IPS-18c (cell line): ENCODE measurements around the gene RBM19.

Experiments
- H3K4me3 ChIP-seq: 2 replicates; pipeline ENCODE4 v1.7.0; 2013; ENCODE audit warnings: low read depth, mild to moderate bottlenecking, low read length, moderate library complexity; ENCODE audit not compliant: insufficient read depth
- H3K9me3 ChIP-seq: one replicate; pipeline ENCODE4 v1.6.1; 2013; ENCODE audit warnings: mild to moderate bottlenecking, low read length, moderate library complexity; ENCODE audit not compliant: control insufficient read depth, insufficient read depth

The RBM19 gene

DNA sequence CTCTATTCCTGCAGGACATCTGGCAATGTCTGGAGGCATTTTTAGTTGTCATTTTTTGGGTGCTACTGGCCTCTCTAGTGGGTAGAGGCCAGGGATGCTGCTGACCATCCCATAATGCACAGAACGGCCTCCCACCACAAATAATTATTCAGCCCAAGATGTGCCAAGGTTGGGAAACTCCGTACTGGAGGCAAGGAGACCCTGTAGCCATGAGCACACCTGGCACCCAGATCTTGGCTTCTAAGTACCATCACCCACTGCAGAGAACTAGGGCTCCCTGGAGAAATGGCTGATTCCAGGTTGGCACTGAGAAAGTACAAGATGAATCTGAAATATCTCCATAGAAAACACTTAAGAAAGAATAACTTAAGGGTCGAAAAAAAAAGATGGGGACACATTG, 81.7 kb downstream of the RBM19 start:
- Histone ChIP-seq H3K4me3 (no peak overlapping the region), H3K9me3 (peaks cover 2% of the 10 kb centered on the region)

DNA sequence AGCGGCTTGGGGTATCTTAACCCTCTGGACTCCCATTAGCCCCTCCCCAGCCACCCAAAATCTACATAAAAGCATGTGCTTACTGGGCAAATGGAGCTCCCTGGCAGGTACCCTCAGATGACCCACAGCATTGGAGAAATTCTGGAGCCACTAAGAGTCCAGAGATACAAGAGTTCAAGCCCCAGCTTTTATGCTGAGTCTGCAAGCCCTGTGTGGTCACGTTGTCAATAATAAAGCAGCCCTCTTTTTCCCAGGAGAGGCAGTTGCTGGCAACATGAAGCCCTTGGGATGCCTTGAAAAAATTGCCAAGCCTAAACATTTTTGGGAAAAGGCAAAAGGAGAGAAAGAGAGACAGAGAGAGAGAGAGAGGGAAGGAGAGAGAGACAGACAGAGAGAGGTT, 83.4 kb downstream of the RBM19 start:
- H3K9me3 ChIP-seq = peaks cover 2% of the 10 kb centered on the region
- H3K4me3 ChIP-seq = no peak overlapping the region

DNA sequence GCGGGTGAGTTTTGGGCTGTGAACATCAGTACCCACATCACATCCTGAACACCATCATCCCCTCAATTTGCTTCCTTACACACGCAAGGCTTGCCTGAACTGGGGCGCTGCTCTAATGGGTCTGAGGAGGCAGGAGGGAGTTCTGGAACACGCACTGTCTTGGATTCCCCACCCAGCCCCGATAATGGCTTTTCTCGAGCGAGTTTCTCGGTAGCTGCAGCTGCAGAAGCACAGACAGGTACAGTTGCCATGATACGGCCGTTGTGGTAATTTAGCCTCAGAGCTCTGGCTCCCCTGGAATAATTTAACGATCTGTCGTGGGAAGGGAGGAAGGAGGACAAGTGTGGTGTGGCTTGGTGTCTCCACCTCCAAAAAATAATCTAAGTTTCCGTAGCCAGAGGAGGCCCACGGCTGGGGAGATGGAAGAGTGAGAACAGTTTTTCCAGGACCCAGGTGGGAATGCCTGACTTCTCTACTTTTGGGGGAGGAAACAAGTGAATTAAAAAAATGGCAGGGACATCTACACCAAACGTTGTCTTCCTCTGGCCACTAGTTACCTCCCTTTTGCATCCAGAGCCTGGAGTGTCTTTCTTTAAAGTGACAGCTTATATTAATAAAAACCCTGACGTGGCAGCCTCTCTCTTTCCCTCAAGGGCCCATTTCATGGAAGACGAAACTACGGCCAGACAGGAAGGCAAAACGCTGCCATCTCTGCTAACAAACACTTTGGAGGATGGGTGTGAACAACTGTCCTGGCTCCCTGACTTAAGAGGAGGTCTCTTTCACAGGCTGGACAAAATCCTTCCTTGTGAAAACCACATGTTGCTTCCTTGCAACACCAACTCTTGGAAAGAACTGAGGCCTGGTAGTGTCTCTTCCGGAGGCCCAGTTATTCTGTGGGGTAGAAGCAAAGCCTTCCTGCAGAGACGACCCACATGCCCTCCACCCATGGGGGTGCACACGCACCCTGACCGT, 84.8 kb downstream of the RBM19 start:
- Histone ChIP-seq H3K9me3 (peaks cover 2% of the 10 kb centered on the region), H3K4me3 (no peak overlapping the region)

DNA sequence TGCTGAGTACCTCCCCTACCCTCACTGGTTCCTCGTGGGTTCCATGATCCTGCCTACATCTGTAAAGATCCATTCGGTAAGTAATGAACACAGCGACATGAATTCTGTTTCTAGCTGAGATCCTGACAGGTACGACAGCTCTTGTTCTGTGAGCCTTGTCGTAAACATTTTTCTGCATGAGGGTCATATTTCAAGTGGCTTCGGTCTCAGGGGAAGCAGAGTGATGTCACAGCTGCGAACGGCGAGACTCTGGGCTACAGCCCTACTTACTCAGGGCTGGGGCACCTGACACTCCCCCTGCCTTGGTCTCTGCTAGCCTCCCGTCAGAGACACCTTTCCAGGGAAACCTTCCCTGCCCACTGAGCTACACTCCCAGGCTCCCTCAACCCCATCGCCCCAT, 85.8 kb downstream of the RBM19 start:
- Histone ChIP-seq H3K9me3 (peaks cover 2% of the 10 kb centered on the region), H3K4me3 (no peak overlapping the region)

DNA sequence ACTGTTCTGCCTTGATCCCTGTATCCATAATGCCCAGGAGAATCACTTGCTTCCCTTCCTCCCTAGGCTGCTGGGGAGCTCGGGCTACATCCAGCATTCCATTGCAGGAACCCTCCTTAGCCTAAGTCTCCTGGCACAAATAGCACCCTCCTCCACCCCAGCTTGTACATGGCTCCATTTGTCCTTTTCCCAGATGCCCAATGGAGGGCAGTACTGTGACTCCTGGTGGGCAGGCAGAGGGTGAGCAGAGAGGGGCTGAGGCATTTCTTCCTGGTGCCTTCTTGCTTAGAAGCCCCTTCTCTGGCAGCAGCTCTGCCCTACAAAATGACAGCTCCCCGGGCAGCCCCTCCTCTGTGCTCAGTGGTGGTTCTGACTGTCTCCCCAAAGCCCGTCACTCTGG, 86.5 kb downstream of the RBM19 start:
- no peak overlapping the region for H3K4me3 ChIP-seq
- H3K9me3 ChIP-seq = peaks cover 2% of the 10 kb centered on the region

DNA sequence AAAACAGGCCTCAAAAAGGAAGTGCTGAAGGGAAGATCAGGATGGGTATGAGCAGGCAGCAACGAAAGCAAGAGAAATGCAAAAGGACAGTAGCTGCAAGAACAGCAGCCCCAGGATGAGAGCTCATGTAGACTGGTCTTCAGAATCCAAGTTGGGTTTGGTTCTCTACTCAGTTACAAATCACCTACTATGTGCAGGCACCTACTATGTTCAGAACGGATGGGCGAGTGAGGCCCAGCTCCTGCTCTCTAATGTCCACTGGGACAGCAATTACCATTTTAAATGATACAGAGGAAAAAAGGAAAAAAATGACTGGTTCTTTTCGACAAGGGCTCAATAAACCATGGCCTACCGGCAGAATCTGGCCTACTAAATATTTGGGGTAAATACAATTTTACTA, 88.5 kb downstream of the RBM19 start:
- H3K4me3 ChIP-seq = no peak overlapping the region
- H3K9me3 ChIP-seq = no peaks in the 10 kb centered on the region

DNA sequence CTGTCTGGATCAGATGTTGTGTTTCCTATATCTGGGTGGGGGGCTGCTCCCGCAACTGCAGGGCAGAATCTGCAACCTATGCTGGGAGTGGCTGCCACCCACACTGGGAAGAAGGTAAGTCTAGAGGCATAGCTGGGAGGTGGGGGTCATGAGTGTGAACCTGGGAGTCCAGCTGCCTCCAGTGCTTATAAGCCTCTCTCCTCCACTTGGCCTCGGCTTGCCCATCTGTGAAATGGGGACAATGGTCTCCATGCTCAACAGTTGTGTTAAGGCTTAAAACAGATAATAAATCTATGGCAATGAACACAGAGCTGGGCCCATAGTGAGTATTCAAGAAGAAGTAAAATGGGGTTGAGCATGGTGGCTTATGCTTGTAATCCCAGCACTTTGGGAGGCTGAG, 90.0 kb downstream of the RBM19 start:
- Histone ChIP-seq H3K4me3 (no peak overlapping the region), H3K9me3 (peaks cover 3% of the 10 kb centered on the region)

DNA sequence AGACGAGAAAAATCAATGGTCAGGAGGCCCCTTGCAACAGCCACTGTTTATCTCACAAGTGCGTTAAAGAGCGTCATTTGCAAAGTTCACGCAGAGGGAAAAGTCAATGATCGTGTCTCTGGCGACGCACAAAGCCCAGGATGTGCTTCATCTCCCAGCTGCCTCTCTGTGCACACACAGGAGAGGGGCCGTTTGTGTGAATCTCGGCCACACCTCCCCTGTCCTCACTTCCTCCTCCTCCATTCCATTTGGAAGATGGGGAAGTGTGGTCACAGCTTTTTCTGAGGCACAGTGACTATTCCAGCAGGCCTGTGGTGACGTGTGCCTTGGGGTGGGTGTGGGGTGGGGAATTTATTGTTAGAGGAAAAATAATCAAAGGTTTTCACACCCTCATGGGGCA, 90.4 kb downstream of the RBM19 start:
- no peak overlapping the region for H3K4me3 ChIP-seq
- H3K9me3 ChIP-seq = peaks cover 3% of the 10 kb centered on the region

DNA sequence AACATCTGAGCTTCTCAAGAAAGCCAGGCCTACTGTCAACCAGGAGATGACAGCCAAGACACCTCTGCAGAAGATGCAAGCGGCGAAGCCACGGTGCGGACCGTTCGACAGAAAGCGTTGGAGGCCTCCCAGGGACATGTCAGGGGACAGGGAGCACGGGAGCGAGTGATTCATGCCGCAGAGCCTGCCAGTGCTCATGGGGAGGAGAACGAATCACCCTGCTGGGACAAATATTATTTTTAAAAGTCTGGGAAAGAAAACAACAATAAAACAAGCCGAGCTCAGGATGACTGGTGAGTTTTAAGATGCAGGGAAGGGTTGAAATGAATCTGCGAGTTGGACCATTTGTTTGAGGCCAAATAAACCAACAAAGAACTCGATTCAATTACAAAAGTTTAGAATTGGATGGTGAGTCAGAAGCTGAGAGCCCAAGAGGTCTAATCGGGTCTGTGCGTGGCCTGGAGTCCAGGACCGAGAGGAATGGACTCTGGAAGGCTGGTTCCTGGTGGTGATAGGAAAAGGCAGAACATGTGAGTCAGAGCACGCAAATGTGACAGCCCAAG, 91.0 kb downstream of the RBM19 start:
- peaks cover 3% of the 10 kb centered on the region for H3K9me3 ChIP-seq
- H3K4me3 ChIP-seq = no peak overlapping the region

DNA sequence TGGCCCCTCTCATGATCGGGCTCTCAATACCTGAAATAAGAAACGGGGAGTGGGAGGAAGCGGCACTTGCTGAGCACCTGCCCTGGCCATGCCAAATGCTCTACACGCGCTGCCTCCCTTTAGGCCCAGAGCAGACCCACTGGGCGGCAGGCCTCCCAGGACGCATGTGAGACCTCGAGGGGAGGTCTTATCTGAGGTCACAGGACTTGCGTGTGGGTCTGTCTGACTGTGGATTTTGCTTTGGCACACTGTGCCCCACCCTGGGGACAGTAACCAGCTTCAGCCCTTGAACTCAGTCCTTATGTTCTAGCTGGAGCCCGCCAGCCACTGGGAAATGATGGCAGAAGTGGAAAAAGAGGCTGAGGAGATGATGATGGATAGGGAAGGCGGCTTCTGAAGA, 91.8 kb downstream of the RBM19 start:
- no peak overlapping the region for H3K4me3 ChIP-seq
- H3K9me3 ChIP-seq = peaks cover 3% of the 10 kb centered on the region

DNA sequence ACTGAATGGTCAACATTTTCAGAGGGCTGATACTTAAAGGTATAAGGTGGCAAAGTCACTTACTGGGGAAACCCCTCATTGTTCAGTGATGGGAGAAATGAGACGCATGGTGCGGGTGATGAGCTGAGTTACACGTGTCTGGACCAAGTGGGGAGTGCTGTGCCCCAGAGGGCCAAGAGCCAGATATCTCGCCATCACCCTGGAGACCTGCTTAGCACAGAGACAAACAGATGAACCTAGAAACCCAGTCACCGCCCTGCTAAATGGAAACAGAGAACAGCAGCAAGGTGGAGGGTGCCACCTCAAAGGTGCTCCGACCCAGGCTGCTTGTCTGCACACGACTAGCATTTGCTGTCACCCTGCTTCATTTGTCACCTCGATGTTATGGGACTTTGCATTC, 92.4 kb downstream of the RBM19 start:
- H3K4me3 ChIP-seq = no peak overlapping the region
- peaks cover 3% of the 10 kb centered on the region for H3K9me3 ChIP-seq

DNA sequence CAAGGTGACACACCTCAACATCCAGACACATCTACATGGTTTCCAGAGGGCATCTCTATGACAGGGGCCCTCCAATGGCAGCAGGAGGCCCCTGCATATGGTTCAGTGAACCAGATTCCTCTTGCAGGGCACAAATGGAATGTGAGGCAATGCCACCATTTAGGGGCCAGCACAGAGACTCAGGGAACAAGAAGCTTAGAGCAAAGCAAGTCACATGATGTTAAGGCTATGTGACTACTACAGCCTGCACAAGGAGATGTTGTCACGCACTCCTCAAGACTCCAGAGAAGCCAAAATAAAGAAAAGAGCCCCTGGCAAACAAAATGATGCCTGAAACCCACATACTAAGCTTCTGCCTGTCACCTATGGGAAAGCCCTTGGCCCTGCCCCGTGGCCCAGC, 95.2 kb downstream of the RBM19 start:
- peaks cover 3% of the 10 kb centered on the region for H3K9me3 ChIP-seq
- H3K4me3 ChIP-seq = no peak overlapping the region

DNA sequence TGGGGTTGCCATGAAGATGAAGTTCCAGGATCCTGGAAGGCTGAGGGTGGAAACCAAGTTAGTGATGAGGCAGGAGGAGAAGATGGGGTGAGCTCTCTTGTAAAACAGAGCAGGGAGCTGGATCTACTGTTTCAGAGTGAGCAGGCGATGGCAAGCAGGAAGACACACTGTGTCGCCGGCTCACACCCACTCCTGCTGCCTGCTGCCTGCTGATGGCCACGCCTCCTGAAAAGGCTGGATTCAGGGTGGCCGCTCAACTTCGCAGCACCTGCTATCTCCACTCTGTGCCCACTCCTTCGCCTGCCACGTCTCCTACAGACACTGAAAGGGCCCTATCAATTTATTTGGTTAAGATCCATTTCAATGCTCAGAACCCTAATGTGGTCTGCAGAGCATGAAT, 96.1 kb downstream of the RBM19 start:
- Histone ChIP-seq H3K4me3 (no peak overlapping the region), H3K9me3 (peaks cover 3% of the 10 kb centered on the region)

DNA sequence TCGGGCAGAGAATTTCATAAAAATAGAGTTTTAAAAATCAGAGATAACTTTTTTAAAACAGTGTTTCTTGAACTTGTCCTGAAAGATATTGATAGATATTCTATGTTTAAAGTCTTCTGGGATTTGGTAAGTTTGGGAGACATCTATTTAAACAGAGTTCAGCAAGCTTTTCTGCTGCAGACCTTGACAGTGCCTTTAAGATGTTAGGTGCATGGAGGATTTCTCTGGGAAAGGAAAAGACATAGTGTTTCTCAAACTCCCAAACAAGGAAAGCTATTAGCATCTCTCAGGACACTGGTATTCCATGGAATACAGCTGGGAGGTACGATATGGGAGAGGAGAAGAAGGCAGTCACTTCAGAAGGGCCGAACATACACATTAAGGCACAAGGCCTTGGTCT, 97.8 kb downstream of the RBM19 start:
- Histone ChIP-seq H3K9me3 (peaks cover 3% of the 10 kb centered on the region), H3K4me3 (no peak overlapping the region)

DNA sequence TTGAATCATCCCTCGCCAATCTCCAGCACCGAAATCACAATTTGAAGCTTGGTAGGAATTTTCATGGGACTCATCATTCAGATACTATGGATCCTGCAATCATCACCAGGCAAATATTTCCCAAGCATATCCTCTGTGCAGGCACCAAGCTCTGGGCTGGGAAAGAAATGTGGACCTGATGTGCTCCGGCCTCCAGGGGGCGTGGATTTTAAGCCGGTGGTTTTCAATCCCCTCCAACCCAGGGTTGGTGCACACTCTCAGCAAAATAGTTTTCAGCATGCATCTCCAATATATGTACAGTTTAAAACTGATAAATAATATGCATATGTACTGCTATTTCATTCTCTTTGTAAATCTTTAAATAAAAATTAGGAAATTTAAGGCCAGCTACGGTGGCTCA, 98.9 kb downstream of the RBM19 start:
- Histone ChIP-seq H3K4me3 (no peak overlapping the region), H3K9me3 (peaks cover 3% of the 10 kb centered on the region)

DNA sequence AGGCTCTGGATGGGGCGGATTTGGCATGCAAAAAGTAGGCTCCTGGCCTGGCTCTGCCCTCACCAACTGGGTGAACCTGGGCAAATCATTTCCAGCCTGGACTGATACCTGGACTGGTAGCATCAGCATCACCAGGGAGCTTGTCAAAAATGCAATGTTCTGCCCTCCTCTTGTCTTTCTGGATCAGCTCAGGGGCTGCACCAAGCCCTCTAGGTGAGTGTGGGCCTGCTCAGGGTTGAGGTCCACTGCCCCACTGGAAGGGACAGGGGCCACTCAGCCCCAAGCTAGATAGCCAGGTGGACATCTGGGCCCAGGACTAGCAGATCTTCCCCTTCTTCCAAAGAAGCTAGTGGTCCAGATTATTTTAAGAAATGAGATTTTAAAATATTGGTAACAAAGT, 99.6 kb downstream of the RBM19 start:
- peaks cover under 1% of the 10 kb centered on the region for H3K9me3 ChIP-seq
- H3K4me3 ChIP-seq = no peak overlapping the region

DNA sequence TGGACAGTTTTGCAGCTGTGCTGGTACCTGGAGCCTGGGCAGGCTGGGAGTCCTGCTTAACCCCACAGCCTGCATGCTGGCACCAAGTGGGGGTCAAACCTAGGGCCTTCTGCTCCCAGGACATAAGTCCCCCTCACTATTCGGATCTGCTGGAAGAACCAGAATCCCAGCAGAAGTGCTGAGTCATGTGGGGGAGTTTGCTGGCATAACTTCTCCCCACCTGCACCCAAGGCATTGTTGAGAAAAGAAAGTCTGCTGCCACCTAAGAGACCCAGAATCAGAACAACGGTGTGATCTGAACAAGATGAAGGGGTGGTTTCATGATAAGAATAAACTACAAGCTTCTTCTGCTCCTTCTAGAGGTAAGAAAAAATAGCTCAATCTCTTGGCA, 102.7 kb downstream of the RBM19 start:
- Histone ChIP-seq H3K4me3 (no peak overlapping the region), H3K9me3 (no peaks in the 10 kb centered on the region)

DNA sequence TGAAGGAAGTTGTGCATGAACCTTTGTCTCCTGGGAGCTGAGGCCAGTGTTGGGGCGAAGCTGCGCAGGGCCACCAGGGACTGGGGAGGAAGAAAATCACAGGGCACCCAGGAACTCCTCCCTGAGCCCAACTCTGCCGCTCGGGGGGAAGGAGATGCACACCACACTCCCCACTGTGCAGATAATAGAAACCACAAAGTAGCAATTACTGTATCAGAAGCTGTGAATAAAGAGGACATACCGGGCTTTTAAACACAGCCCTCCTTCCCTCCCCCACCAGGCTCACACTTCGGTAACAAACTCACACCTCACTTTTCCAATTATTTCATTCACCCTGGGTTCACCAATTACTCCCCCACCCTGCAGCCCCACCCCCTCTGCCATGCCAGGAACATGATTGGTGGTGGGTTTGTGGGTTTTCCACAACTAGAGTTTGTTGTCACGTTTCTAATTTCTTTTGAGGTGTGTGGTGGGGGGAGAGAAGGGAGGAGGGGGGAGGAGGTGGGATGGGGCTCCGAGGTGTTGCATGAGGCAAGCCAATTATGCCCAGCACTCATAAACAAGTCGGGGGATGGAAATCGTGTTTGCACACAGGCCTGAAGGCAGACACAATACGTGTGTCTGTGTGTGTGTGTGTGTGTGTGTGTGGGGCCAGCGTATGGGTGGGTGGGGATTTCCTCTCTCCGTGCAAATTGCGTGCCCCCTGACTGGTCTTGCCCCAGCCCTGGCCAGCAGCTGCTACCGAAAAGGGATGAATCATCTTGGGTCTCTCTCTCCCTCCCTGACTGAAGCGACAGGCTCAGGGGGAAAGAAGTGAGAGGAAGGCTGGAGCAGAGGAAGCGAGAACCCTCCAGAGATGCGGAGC, 103.3 kb downstream of the RBM19 start:
- Histone ChIP-seq H3K9me3 (no peaks in the 10 kb centered on the region), H3K4me3 (no peak overlapping the region)
